Erythroblast (primary cell): Measurements from ENCODE around the gene LYZL1.

Source experiments
- GATA1 ChIP-seq: IDR thresholded peaks from 2 replicates; pipeline ENCODE4 v1.6.1; 2011; ENCODE audit warnings: low read depth, mild to moderate bottlenecking, control low read depth, low read length, moderate library complexity
- POLR2A ChIP-seq: IDR thresholded peaks from 2 replicates; pipeline ENCODE4 v1.6.1; 2011; ENCODE audit warnings: mild to moderate bottlenecking, low read length

GRCh38 chr10:29353887-29354561, 65.2 kb downstream of the LYZL1 start:
- TF ChIP-seq POLR2A (no peak), GATA1 (no peak)
